ENCODE measurements around the gene DGKI.

The DGKI gene

DNA sequence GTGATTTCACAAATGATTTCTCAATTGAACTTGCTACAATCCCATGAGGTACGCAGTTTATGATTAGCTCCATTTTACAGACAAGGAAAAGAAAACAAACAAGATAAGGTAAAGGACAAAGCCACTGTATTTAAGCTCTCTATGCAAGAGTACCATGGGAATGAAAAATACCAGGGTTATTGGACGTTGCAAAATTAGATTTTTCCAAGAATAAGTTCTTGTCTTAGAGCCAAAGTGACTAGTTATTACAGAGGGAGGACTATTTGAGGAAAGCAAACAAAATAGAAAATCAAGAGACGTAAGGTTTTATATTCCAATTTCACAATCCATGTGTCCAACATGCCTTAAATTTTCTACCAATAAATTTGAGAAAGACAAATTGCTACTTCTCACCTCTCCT is 405.3 kb downstream of the DGKI start:
- no peak overlapping the region for H3K4me3 ChIP-seq (ENCODE audit: low read depth, low read length)
- in situ Hi-C loops (cut with HindIII; ENCODE audit: low sequenced_read_pairs): no loop called here

DNA sequence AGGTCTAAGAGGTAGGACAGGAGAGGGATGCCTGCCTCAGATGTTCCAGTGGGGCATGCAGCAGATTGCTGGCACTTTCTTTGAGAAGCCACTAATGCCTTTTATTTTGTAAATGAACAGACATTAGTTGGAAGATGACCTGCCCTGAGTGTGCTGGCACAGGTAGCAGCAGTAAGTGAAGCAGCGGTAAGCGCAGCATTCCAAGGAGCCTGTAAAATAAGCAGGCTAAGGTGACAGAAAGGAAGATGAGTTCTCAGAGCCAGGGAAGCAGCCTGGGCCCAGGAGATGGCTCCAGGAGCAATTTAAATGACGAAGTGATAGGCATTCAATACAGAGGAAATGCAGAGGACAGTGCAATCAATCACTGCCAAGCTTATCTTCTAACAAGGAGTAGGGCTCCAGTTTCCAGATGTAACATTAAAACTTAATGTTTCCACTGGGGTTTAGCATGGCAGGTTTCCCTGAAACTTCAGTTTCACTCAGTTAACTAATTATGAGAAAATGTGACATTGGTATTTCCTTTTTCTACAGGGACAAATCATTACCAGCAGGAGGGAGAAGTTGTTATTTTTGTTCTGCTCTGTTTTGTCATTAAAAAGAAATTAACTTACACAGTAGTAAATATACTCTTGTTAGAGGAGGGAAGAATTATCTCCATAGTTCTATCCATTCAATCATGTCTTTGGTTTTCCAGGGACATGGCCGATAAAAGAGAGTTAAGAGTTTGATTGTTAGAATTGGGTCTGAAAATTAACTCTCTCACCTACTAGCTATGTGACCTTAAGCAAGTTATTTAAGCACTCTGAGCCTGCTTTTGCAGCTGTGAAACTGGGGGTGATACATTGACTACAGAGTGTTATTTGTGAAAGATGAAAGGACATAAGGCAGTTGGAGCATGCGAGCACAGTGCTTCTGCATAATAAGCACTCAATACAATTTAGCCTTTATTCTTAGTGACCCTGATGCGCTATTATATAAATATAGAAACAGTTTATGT is 406.6 kb downstream of the DGKI start:
- peak; percentile 29 for DNase-seq (ENCODE audit: low read depth, low spot score)
- H3K4me3 ChIP-seq (ENCODE audit: low read depth, low read length): no peak overlapping the region
- in situ Hi-C loops (cut with HindIII; ENCODE audit: low sequenced_read_pairs): no loop called here
- TF ChIP-seq, protein P1, sequence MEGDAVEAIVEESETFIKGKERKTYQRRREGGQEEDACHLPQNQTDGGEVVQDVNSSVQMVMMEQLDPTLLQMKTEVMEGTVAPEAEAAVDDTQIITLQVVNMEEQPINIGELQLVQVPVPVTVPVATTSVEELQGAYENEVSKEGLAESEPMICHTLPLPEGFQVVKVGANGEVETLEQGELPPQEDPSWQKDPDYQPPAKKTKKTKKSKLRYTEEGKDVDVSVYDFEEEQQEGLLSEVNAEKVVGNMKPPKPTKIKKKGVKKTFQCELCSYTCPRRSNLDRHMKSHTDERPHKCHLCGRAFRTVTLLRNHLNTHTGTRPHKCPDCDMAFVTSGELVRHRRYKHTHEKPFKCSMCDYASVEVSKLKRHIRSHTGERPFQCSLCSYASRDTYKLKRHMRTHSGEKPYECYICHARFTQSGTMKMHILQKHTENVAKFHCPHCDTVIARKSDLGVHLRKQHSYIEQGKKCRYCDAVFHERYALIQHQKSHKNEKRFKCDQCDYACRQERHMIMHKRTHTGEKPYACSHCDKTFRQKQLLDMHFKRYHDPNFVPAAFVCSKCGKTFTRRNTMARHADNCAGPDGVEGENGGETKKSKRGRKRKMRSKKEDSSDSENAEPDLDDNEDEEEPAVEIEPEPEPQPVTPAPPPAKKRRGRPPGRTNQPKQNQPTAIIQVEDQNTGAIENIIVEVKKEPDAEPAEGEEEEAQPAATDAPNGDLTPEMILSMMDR (IDR thresholded peaks at IDR 0.05; ENCODE audit: low read depth, low read length): no peak

More for the DNA sequence above, 405.3 kb downstream of the DGKI start:
- TF ChIP-seq, protein P1 (IDR thresholded peaks at IDR 0.05; ENCODE audit: low read depth, low read length): no peak
- no peak for DNase-seq (ENCODE audit: low read depth, low spot score)

DNA sequence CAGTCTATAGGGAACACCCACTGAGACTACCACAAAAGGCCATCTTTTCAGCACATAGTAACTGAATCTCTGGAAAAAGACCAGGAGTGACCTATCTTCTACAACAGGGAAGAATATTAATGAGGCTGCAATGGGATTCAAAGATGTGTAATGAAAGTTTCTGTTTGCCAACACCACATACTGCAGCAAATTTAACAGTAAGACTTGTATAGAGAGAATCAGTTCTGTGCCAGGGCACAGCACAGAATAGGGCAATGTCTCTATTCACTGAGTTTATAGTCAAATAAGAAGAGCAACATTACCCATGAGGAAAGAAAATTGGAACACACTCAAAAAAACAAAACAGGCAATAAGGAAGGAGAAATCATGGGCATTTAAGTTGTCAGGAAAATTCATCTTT is 411.8 kb downstream of the DGKI start:
- TF ChIP-seq, protein P1 (IDR thresholded peaks at IDR 0.05; ENCODE audit: low read depth, low read length): no peak
- no peak overlapping the region for H3K4me3 ChIP-seq (ENCODE audit: low read depth, low read length)
- in situ Hi-C loops (cut with HindIII; ENCODE audit: low sequenced_read_pairs): no loop called here
- no peak for DNase-seq (ENCODE audit: low read depth, low spot score)

DNA sequence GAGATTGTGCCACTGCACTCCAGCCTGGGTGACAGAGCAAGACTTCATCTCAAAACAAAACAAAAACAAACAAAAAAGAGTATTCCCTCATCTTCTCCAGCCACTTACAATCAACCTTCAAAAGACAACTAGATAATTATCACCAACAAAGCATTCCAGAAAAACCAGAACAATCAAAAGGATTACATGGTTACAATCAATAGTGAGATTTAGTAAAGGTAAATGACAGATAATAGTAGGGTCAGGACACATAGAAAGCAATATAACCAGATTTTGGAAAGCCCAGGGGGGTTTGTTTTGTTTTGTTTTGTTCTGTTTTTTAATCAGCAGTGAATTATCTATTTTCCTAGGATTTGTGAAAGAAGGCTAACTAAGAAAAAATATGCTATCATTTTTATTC is 412.2 kb downstream of the DGKI start:
- in situ Hi-C loops (cut with HindIII; ENCODE audit: low sequenced_read_pairs): no loop called here
- TF ChIP-seq, protein P1 (IDR thresholded peaks at IDR 0.05; ENCODE audit: low read depth, low read length): no peak
- H3K4me3 ChIP-seq (ENCODE audit: low read depth, low read length): no peak overlapping the region
- DNase-seq (ENCODE audit: low read depth, low spot score): no peak

DNA sequence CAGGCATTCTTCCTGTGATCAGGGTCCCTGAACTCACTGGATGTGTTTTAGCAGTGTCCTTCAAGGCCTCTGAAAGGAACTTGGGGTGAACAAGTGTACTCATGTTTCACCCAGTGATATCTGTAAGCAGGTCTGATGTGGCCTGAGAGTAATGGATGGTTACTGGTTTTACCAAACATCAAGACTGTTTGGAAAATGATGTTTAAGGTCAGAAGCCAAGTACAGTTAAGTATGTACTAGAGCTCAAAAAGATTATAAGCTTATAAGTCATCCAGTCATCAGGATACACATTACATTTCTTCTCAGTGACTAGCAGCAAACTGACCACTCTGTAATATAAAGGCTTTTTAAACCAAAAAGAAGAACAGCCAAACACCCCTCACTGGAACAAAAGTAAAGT is 423.5 kb downstream of the DGKI start:
- DNase-seq (ENCODE audit: low read depth, low spot score): peak; percentile 47
- in situ Hi-C loops (cut with HindIII; ENCODE audit: low sequenced_read_pairs): no loop called here
- TF ChIP-seq, protein P1 (IDR thresholded peaks at IDR 0.05; ENCODE audit: low read depth, low read length): no peak
- no peak overlapping the region for H3K4me3 ChIP-seq (ENCODE audit: low read depth, low read length)

DNA sequence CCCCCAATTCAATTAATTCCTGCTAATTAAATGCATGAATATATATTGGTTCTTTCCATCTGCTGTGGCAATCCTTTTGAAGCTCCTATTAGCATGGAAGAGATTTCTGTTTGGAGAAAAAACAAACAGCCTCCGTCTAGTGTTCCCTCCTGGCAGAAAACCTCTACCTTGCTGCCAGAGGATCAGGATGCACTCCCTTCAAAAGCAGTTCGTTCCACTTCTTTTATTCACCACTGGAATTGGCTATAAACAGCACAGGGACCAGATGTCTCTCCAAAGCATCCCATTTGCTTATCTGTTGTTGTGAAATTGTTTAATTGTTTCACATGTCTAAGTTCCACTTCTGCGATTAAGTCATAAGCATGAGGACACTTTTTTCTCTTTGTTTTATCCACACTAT is 425.4 kb downstream of the DGKI start:
- TF ChIP-seq, protein P1 (IDR thresholded peaks at IDR 0.05; ENCODE audit: low read depth, low read length): no peak
- no peak for DNase-seq (ENCODE audit: low read depth, low spot score)
- H3K4me3 ChIP-seq (ENCODE audit: low read depth, low read length): no peak overlapping the region
- in situ Hi-C loops (cut with HindIII; ENCODE audit: low sequenced_read_pairs): no loop called here

All from astrocyte of the spinal cord (primary cell).